ENCODE measurements around the gene S100A3. TPM values are rescaled to one million over a fixed set of nuclear protein-coding genes. Genes with fewer than 3 reads are reported as not detected.

Gene S100A3
- total RNA-seq, 1 experiment from 2014 or later: 1.5 TPM

DNA sequence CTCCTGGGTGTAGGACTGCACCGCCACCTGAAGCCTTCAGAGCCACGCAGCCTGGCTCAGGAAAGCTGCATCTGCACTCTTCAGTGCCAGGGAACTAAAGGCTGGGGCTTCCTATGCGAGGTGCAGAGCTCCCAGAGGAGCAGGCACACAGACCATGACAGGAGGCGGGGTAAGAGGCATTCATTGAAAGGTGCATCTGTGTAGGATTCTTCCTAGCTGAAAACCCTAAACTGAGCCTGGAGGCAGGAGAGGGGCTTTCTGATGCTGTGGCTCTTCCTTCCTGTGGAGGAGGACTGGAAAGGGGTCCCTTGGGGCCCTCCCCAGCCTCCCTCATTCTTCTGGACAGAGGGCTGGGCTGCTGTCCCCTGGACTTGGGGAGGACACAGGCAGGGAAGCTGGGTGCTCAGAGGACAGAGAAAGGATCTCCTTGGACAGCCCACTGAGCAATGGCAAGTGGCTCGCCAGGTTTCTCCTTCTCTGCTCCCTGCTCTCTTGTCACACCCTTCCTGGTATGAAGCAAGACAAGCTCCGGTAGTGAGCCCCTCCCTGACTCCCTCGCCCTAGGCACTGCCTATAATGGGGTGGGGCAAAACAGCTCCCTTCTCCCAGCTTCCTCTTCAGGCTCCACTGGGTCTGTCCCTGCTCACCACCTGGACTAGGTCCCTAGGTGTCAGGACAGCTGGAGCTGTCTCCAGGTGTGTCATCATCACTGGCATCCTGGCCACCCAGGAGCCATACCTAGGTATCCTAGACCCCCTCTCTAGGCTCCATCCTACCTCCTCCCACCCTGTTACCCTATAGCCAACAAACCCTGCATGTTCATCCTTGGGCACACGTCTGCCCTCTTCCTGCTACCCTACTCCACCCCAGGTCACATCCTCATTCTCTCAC is 33.3 kb downstream of the S100A3 start:
- intact Hi-C loops (cut with micrococcal nuclease; ENCODE audit: unreplicated experiment): loop anchor here (1.0 to 10.0 kb wide), 4 partner anchors 18 to 269 kb away; no protein-coding TSS in a partner anchor
- DNase-seq: peak; percentile 87 to 93
- Histone ChIP-seq H3K79me2 (ENCODE audit: low read depth) (no peaks in the 10 kb centered on the region), H3K27ac (peak overlapping the region; percentile 85), H3K4me3 (peak overlapping the region; percentile 42; the same call in 1 of the 2 replicates), H3K9me2 (ENCODE audit: insufficient read depth) (no peaks in the 10 kb centered on the region), H3K4me2 (peak overlapping the region; percentile 78), H4K20me1 (ENCODE audit: insufficient read depth) (no peaks in the 10 kb centered on the region), H3K9me3 (ENCODE audit: insufficient read depth, low read depth) (no peaks in the 10 kb centered on the region), H3F3A (ENCODE audit: insufficient read depth, low read depth) (peaks cover 48% of the 10 kb centered on the region), H3K36me3 (ENCODE audit: low read depth) (no peaks in the 10 kb centered on the region), H3K4me1 (replicated peaks; ENCODE audit: insufficient read depth) (peaks cover 57% of the 10 kb centered on the region), H2AFZ (no peak overlapping the region), H3K27me3 (ENCODE audit: insufficient read depth, low read depth) (no peaks in the 10 kb centered on the region)
- TSS peak; percentile 95 for BruUV-seq (replicated peaks)
- CTCF ChIA-PET: interaction anchor here (0.6 to 2.6 kb wide), 5 partner anchors 18 to 233 kb away, joined by 3 to 20 read pairs (median 7); partner anchors contain the start of gene S100A13
- POLR2A ChIA-PET (ENCODE audit: unreplicated experiment): interaction anchor here (0.6 to 1.5 kb wide), 11 partner anchors 16 to 598 kb away, joined by 3 to 18 read pairs (median 6); partner anchors contain the start of genes CHTOP, S100A13 and S100A6
- no peak for TF ChIP-seq EZH2 (IDR thresholded peaks at IDR 0.05; ENCODE audit: low read depth)
- TF ChIP-seq, protein P1, sequence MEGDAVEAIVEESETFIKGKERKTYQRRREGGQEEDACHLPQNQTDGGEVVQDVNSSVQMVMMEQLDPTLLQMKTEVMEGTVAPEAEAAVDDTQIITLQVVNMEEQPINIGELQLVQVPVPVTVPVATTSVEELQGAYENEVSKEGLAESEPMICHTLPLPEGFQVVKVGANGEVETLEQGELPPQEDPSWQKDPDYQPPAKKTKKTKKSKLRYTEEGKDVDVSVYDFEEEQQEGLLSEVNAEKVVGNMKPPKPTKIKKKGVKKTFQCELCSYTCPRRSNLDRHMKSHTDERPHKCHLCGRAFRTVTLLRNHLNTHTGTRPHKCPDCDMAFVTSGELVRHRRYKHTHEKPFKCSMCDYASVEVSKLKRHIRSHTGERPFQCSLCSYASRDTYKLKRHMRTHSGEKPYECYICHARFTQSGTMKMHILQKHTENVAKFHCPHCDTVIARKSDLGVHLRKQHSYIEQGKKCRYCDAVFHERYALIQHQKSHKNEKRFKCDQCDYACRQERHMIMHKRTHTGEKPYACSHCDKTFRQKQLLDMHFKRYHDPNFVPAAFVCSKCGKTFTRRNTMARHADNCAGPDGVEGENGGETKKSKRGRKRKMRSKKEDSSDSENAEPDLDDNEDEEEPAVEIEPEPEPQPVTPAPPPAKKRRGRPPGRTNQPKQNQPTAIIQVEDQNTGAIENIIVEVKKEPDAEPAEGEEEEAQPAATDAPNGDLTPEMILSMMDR (conservative IDR thresholded peaks at IDR 0.05): no peak

DNA sequence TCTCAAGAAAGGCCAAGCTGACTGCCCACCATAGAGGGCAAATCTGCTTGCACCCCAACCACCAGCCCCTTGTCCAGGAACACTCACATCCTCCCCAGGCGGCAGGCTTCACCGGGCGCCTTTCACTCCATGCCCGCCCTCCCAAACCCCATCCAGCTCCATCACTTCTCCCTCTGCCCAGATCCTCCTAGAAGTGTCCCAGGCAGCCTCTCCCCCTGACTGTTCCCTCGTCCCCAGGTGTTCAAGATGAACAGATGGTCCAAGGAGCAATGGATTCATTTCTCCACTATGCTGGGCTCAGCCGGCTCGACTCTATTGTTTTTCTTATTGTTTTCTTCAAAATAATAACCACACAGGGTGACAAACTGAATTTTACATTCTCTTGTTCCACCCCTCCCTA is 35.4 kb downstream of the S100A3 start:
- Histone ChIP-seq H3K36me3 (ENCODE audit: low read depth) (no peaks in the 10 kb centered on the region), H3F3A (ENCODE audit: insufficient read depth, low read depth) (peaks cover 47% of the 10 kb centered on the region), H3K79me2 (ENCODE audit: low read depth) (no peaks in the 10 kb centered on the region), H3K4me2 (no peak overlapping the region), H3K9me2 (ENCODE audit: insufficient read depth) (no peaks in the 10 kb centered on the region), H4K20me1 (ENCODE audit: insufficient read depth) (no peaks in the 10 kb centered on the region), H3K27me3 (ENCODE audit: insufficient read depth, low read depth) (no peaks in the 10 kb centered on the region), H3K27ac (no peak overlapping the region), H2AFZ (no peak overlapping the region), H3K4me1 (replicated peaks; ENCODE audit: insufficient read depth) (peaks cover 50% of the 10 kb centered on the region), H3K9me3 (ENCODE audit: insufficient read depth, low read depth) (no peaks in the 10 kb centered on the region), H3K4me3 (no peak overlapping the region)
- BruUV-seq (replicated peaks): no TSS peak
- POLR2A ChIA-PET (ENCODE audit: unreplicated experiment): no interaction called here
- intact Hi-C loops (cut with micrococcal nuclease; ENCODE audit: unreplicated experiment): loop anchor here (5.0 to 10.0 kb wide), 2 partner anchors 271 to 474 kb away; partner anchors contain the start of gene RAB13
- CTCF ChIA-PET: no interaction called here
- TF ChIP-seq, protein P1 (conservative IDR thresholded peaks at IDR 0.05): no peak
- no peak for TF ChIP-seq EZH2 (IDR thresholded peaks at IDR 0.05; ENCODE audit: low read depth)
- no peak for DNase-seq

DNA sequence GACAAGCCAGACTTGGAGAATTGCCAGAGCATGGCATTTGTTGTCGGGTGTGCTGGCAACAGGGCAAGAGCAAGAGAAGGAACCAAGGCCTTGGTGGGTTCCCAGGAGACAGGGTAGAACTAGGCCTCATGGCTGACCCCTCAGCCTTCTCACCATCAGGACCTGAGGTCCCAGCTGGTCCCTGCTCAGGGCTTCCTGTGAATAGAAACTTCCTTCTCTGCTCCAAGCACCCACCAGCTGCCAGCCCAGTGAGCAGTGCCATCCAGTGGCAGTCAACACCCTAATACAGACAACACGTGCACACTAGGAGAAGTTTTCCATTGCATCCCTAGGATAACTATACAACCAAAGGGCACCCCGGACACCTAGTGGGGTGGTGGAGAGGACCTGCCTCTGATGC is 36.0 kb downstream of the S100A3 start:
- DNase-seq: no peak
- H3K4me2 ChIP-seq: no peak overlapping the region
- no peaks in the 10 kb centered on the region for H3K79me2 ChIP-seq (ENCODE audit: low read depth)
- H3K27me3 ChIP-seq (ENCODE audit: insufficient read depth, low read depth): no peaks in the 10 kb centered on the region
- BruUV-seq (replicated peaks): no TSS peak
- ChIA-PET POLR2A (ENCODE audit: unreplicated experiment) (no interaction called here), CTCF (no interaction called here)
- no peak overlapping the region for H2AFZ ChIP-seq
- TF ChIP-seq EZH2 (IDR thresholded peaks at IDR 0.05; ENCODE audit: low read depth): no peak
- TF ChIP-seq, protein P1 (conservative IDR thresholded peaks at IDR 0.05): no peak
- peaks cover 43% of the 10 kb centered on the region for H3F3A ChIP-seq (ENCODE audit: insufficient read depth, low read depth)
- H4K20me1 ChIP-seq (ENCODE audit: insufficient read depth): no peaks in the 10 kb centered on the region
- H3K27ac ChIP-seq: no peak overlapping the region
- H3K36me3 ChIP-seq (ENCODE audit: low read depth): no peaks in the 10 kb centered on the region
- intact Hi-C loops (cut with micrococcal nuclease; ENCODE audit: unreplicated experiment): loop anchor here (5.0 to 10.0 kb wide), 2 partner anchors 272 to 474 kb away; partner anchors contain the start of gene RAB13
- peaks cover 50% of the 10 kb centered on the region for H3K4me1 ChIP-seq (replicated peaks; ENCODE audit: insufficient read depth)
- H3K9me3 ChIP-seq (ENCODE audit: insufficient read depth, low read depth): no peaks in the 10 kb centered on the region
- no peaks in the 10 kb centered on the region for H3K9me2 ChIP-seq (ENCODE audit: insufficient read depth)
- no peak overlapping the region for H3K4me3 ChIP-seq
